ENCODE measurements around the gene MALT1.

The MALT1 gene

DNA sequence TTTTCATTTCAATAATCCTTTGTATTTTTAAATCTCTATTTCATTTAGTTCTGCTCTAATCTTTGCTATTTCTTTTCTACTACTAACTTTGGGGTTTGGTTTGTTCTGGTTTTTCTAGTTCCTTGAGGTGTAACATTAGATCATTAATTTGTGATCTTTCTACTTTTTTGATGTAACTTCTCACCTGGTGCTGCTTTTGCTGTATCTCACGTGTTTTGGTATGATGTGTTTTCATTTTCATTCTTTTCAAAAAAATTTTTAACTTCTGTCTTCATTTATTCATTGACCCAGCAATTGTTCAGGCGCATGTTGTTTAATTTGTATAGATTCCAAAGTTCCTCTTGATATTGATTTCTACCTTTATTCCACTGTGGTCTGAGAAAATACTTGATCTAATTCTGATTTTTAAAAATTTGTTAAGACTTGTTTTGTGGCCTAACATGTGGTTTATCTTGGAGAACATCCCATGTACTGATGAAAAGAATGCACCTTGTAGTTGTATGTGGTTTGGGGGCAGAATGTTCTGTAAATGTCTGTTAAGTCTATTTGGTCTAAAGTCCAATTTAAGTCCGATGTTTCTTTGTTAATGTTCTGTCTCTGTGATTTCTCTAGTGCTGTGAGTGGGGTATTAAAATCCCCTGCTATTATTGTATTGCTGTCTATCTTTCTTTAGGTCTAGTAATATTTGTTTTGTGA lies 17.3 kb upstream of the MALT1 start:
- DNase-seq (ENCODE audit: low spot score): no peak

DNA sequence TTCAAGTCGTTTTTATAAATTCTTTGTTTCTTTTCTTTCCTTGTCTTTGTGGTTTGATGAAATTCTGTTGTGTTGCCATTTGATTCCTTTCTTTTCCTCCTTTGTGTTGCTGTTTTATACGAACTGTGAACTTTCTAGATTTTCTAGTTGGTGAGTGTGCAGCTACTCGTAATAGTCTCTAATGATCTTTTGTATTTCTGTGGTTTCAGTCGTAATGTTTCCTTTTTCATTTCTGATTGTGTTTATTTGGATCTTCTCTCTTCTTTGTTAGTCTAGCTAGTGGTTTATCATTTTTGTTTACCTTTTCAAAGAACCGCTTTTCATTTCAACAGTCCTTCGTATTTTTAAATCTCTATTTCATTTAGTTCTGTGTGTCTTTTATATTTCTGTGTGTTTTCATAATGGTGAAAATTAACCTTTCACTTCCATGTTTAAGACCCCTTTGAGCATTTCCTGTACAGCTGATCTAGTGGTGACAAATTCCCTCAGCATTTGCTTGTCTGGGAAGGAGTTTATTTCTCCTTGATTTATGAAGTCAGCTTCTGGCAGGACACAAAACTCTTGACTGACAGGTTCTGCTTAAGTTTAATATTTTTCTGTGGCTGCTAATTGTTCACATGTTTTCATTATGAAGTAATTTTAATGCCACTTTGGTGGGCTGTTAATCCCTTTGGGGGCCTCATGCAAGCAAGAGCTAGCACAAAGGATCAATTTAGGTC lies 16.2 kb upstream of the MALT1 start:
- no peak for DNase-seq (ENCODE audit: low spot score)

DNA sequence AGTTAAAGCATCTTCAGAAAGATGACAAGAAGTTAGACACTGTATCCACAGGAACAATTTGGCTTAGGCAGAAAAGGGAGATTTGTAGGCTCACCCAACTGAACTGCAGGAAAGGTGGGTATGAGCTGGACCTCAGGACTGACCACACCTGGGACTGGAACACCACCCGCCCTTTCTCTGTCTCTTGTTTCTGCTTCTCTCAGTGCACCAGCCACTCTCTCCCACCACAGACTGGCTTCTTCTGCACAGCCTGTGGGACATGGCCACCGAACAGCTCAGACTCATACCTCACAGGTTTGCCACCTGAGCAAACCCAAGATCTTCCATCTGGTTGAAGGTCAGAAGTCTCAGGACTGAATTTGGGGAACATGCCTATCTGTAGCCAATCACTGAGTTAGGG lies 14.2 kb upstream of the MALT1 start:
- DNase-seq (ENCODE audit: low spot score): no peak

DNA sequence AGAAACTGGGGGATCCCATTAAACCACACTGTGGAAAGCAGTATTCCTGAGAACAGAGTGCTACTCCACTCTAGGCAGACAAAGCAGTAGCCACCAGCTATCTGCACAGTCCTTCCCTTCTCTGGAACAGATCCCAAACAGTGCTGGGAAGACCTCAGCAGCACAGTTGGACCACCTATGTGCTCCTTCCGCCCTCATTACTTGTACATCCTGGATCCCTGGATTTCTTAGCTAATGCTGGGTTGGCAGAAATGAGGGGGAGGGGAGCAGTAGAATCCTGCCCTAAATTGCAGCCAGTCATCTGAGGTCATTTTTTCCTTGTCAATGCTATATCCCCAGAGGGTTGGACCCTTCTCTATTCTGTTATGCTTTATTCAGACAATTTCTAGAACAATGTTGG lies 13.8 kb upstream of the MALT1 start:
- no peak for DNase-seq (ENCODE audit: low spot score)

- DNase-seq (ENCODE audit: low spot score): no peak
Observed at GRCh38 chr18:58659691-58660090, 11.6 kb upstream of the MALT1 start.

DNA sequence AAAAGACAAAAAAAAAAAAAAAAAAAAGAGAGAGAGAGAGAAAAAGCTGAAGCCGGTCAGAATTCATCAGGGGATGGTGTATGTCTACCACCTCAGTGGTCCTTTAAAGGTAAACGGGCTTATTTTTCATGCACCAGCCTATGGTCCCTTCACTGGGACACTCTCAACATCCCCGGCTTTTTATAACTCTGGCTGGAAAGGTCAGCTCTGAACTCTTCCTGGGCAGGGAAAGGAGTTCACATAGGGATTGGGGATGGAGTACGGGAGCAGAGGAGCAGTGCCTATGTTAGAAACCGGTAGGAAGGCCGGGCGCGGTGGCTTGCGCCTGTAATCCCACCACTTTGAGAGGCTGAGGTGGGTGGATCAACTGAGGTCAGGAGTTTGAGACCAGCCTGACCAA lies 10.3 kb upstream of the MALT1 start:
- DNase-seq (ENCODE audit: low spot score): no peak

GRCh38 chr18:58661423-58661822 lies 9.8 kb upstream of the MALT1 start:
- DNase-seq (ENCODE audit: low spot score): no peak

DNA sequence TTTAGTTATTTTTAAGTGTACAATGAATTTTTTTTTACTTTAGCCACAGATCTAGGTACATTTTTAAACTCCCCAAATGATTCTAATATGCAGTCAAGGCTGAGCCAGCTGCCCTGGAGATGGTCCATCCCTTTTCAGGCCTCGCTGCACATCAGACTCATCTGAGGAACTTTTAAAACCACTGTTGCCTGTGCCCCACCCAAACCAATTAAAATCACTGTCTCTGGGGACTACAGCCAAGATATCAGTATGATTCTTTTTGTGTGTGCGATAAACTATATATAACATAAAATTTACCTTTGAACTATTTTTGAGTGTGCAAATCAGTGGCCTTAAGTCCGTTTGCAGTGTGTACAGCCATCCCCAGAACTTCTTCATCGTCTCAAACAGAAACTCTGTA lies 9.1 kb upstream of the MALT1 start:
- no peak for DNase-seq (ENCODE audit: low spot score)

GRCh38 chr18:58666176-58666575 lies 5.1 kb upstream of the MALT1 start:
- no peak for DNase-seq (ENCODE audit: low spot score)

DNA sequence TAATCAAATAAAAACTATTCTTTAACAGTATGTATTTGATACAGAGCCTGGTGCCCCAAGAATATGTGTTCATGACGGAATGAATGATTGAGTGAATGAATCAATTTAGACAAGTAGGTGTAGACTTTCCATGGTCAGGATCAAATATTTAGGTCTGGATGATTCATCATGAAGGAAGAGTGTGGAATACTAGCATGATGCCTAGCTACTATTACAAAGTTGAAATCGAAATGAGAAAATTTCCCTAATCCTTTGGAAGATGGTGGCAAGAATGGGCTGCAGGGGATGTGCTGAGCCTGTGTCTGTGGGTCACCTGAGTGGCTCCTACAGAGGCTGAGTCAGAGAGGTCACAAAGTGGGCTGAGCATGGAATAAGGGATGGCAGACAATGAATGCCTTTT lies 3.1 kb upstream of the MALT1 start:
- DNase-seq (ENCODE audit: low spot score): no peak

GRCh38 chr18:58668897-58669296 lies 2.4 kb upstream of the MALT1 start:
- no peak for DNase-seq (ENCODE audit: low spot score)

- no peak for DNase-seq (ENCODE audit: low spot score)
Observed at GRCh38 chr18:58669731-58670378, 1.4 kb upstream of the MALT1 start.

DNA sequence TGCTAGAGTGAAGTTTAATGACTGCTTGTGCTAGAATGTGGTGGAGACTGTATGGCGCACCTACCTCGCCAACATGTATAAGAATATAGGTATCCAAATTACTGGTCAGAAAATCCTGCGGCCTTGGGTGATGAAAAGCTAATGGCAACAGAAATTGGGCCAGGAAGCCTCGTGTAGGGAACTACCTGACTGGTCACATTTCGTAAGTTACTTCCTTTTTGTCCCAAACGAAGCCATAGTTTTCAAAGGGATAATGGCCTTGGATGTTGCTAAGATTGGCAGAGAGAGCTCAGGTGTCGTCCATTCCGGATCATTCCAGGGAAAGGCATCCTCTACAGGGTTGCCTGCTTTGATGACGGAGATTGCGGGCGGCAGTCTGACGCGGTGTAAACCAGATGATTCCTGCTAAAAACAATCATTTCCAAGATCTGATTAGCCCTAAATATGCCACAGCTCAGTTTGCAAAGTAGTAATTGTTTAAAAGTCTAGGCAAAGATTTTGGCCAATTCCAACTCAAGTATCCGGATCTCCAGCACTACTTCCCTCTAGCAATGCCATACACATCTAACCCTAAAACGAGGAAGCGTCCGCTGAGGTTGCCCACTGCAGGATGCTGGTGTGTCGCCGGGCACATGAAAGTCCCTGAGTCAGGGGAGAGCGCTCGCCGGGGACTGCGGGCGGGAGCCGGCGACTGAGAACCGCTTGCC lies 708 bp upstream of the MALT1 start:
- DNase-seq (ENCODE audit: low spot score): no peak

DNA sequence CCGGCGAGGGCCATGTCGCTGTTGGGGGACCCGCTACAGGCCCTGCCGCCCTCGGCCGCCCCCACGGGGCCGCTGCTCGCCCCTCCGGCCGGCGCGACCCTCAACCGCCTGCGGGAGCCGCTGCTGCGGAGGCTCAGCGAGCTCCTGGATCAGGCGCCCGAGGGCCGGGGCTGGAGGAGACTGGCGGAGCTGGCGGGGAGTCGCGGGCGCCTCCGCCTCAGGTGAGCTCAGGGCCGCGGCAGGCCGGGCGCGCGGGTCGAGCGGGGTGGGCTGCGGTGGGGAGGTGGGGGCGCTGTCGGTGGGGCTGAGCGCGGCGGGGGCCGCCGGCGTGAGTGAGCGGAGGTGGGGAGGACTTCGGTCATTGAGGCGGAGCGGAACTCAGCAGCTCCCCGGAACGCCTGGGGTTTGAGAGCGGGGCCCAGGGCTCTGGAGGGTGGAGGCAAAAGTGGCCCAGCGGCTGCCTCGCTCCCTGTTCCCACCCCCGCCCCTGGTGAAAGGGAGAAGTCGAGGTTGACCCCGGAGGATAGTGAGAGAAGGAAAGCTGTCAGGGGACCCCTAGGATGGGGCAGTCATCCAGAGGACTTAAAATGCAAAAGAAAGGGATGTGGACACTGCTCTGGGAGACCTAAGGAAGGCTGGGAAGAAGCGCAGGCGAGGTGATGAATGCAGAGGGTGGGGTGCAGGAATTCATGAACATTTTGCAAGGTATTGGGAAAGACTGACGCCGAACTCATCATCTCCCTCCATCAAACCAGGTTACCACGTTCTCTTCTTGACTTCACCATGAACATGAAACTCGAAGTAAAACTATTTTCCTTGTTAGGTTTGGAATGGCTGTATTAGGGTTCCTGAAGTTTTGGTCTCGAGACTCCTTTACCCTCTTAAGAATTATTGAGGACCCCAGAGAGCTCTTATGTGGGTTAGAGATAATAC lies 633 bp downstream of the MALT1 start:
- peak; percentile 61 for DNase-seq (ENCODE audit: low spot score)

- DNase-seq (ENCODE audit: low spot score): no peak
Observed at GRCh38 chr18:58674159-58674558, 2.9 kb downstream of the MALT1 start.

GRCh38 chr18:58674863-58675472 lies 3.7 kb downstream of the MALT1 start:
- DNase-seq (ENCODE audit: low spot score): peak; percentile 41

DNA sequence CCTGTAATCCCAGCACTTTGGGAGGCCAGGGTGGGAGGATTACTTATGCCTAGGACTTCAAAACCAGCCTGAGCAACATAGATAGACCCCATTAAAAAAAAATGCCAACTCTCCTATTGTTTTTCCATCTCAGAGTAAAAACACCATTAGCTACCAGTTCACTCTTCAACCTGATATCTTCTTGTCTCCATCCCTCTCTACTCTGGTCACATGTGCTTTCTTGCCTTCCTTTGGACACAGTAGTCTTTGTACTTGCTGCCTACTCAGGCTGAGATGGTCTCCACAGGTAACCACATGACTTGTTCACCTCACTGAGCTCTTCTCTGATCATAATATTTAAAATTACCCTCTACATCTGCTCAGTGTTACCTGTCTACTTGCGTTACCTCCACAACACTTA lies 5.0 kb downstream of the MALT1 start:
- no peak for DNase-seq (ENCODE audit: low spot score)

- peak; percentile 69 for DNase-seq (ENCODE audit: low spot score)
Observed at GRCh38 chr18:58682429-58683069, 11.3 kb downstream of the MALT1 start.

GRCh38 chr18:58687871-58688308 lies 16.6 kb downstream of the MALT1 start:
- no peak for DNase-seq (ENCODE audit: low spot score)

DNA sequence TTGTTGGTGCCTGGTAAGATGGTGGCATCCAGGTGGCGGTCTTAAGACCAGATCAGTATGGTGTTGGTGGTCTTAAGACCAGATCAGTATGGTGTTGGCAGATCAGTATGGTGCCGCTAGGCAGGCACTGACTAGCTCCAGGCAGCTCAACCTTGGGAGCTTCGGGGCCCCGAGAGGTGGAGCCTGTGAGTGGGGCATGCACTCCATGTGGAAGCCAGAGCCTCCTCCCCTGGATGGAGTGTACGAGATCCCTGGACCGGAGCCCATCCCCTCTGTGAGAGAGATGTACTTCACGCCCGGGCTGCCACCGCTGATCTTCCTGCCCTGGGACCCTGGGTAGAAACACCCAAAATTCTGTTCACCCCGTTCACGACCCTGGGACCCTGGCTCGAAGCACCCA lies 19.0 kb downstream of the MALT1 start:
- DNase-seq (ENCODE audit: low spot score): no peak

DNA sequence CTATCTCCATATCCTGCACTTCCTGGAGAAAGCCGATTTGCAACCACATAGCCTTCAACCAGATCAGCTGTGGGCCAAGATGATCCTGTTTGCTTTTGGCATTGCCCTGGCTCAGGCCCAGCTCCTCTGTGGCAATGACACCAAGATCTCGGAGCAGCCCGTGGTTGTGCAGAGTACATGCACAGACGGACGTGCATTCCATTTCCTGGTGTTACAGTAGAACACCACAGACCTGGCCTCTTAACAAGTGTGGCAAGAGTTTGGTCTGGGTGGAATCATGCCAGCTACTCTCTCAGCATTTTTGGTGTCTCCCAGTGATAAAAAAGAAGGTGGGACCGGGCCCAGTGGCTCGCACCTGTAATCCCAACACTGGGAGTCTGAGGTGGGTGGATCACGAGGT lies 20.0 kb downstream of the MALT1 start:
- DNase-seq (ENCODE audit: low spot score): no peak
